ENCODE data around the gene MAST4. TPM values are rescaled to one million over a fixed set of nuclear protein-coding genes. Genes with fewer than 3 reads are reported as not detected.

The MAST4 gene
- total and polyA plus RNA-seq, 2 donors (not counting 1 experiment from before 2014, with no cell fraction given): 2.5 to 57.1 TPM

DNA sequence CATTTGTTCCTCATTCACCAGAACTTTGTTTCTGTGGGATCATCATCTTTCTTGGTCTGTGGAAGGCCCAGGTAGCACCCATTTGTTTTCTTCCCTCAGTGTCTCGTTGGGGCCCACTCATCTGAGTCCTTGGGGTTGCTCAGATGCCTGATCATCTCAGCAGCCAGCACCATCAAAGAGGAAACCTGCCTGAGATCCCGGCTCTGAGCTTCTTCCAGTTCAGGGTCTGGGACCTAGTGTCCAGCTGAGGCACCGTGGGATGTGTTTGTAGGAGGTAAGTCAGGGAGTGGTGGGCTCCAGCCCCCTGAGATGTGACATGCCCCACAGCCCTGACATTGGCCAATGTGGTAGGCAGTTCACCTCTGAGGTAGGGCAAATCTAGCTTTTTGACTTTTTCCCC is 609.8 kb downstream of the MAST4 start:
- POLR2A ChIA-PET: interaction anchor here (0.8 to 3.0 kb wide), 4 partner anchors 8 to 39 kb away, joined by 3 to 19 read pairs (median 10); partner anchors contain the start of gene CD180
- 53% methylated on average over 3 of the region's 3 CpGs for WGBS (ENCODE audit: insufficient coverage)
- Histone ChIP-seq H4K20me1 (ENCODE audit: control insufficient read depth, insufficient read depth, low read length, poor library complexity, severe bottlenecking) (no peaks in the 10 kb centered on the region), H3K4me2 (replicated peaks; ENCODE audit: low read depth, low read length, poor library complexity, severe bottlenecking) (peak overlapping the region; percentile 69), H3K36me3 (replicated peaks in 1 of 2; ENCODE audit: control extremely low read depth in 1 of 2, control insufficient read depth in 1 of 2, extremely low read depth in 1 of 2, insufficient read depth in 2 of 2, low read length in 1 of 2) (no peaks in the 10 kb centered on the region), H3K4me1 (ENCODE audit: control insufficient read depth in 2 of 2, insufficient read depth in 2 of 2, low read length in 2 of 2) (peaks cover 84 to 85% of the 10 kb centered on the region in 2 donors), H2AFZ (ENCODE audit: insufficient read depth, low read depth, low read length, poor library complexity, severe bottlenecking) (peak overlapping the region; percentile 27), H3K79me2 (ENCODE audit: control insufficient read depth, insufficient read depth, low read length) (peaks cover 62% of the 10 kb centered on the region), H3K27ac (ENCODE audit: low read length in 2 of 2) (peak overlapping the region; percentile 86 to 88), H3K27me3 (replicated peaks in 1 of 4; ENCODE audit: control extremely low read depth in 1 of 4, control insufficient read depth in 3 of 4, insufficient read depth in 4 of 4, low read length in 3 of 4) (no peaks in the 10 kb centered on the region), H3K4me3 (ENCODE audit: control extremely low read depth in 1 of 5, extremely low read depth in 1 of 5, insufficient read depth in 1 of 5, low read depth in 2 of 5, low read length in 4 of 5) (peak overlapping the region in 3 of 5 experiments; percentile 18 to 47 (median 20)), H3K9me3 (ENCODE audit: control extremely low read depth in 1 of 3, control insufficient read depth in 2 of 3, insufficient read depth in 1 of 3, low read length in 2 of 3) (peaks cover 0 to 19% (median 7%) of the 10 kb centered on the region in 3 donors), H3K9ac (ENCODE audit: low read length) (peak overlapping the region; percentile 40)
- TF ChIP-seq, protein P1, sequence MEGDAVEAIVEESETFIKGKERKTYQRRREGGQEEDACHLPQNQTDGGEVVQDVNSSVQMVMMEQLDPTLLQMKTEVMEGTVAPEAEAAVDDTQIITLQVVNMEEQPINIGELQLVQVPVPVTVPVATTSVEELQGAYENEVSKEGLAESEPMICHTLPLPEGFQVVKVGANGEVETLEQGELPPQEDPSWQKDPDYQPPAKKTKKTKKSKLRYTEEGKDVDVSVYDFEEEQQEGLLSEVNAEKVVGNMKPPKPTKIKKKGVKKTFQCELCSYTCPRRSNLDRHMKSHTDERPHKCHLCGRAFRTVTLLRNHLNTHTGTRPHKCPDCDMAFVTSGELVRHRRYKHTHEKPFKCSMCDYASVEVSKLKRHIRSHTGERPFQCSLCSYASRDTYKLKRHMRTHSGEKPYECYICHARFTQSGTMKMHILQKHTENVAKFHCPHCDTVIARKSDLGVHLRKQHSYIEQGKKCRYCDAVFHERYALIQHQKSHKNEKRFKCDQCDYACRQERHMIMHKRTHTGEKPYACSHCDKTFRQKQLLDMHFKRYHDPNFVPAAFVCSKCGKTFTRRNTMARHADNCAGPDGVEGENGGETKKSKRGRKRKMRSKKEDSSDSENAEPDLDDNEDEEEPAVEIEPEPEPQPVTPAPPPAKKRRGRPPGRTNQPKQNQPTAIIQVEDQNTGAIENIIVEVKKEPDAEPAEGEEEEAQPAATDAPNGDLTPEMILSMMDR (IDR thresholded peaks at IDR 0.05): no peak
- TF ChIP-seq EZH2 (IDR thresholded peaks at IDR 0.05; ENCODE audit: borderline replicate concordance, insufficient read depth, low read depth, low read length, poor library complexity, severe bottlenecking): no peak
- DNase-seq: no peak
- peak overlapping the region; percentile 66 for H3K4me3 Mint-ChIP-seq
- CTCF ChIA-PET: interaction anchor here (0.6 to 13.8 kb wide), 5 partner anchors 11 to 897 kb away, joined by 3 to 582 read pairs (median 3); partner anchors contain the start of gene CD180
- intact Hi-C loops (cut with micrococcal nuclease): loop anchor here (2.0 to 5.0 kb wide), 5 partner anchors 19 to 1279 kb away; partner anchors contain the start of gene ERBIN
- no peaks in the 10 kb centered on the region for H3K27me3 Mint-ChIP-seq
- peaks cover 86% of the 10 kb centered on the region for H3K4me1 Mint-ChIP-seq
- peak overlapping the region; percentile 92 for H3K27ac Mint-ChIP-seq
- peaks cover 3% of the 10 kb centered on the region for H3K9me3 Mint-ChIP-seq (ENCODE audit: insufficient read depth)
- no peak for ATAC-seq (ENCODE audit: low read depth)

DNA sequence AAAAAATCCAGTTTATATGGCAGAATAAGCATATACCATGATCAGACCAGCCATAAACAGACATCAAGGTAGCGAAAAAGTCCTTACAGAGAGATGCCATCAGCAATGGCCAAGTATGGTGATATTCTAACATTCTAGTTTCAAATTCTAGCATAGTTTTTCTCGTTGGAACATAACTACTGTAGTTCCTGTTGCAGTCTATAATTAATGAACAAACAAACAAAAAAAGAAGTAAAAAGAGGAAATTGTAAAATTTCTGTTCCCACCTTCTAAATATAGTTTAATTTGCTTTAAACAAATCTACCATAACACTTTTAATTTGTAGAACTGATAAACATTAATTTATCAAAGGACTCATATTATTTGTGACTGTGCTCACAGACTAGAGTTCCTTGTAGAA is 610.3 kb downstream of the MAST4 start:
- H3K27me3 Mint-ChIP-seq: no peaks in the 10 kb centered on the region
- H3K36me3 ChIP-seq (replicated peaks in 1 of 2; ENCODE audit: control extremely low read depth in 1 of 2, control insufficient read depth in 1 of 2, extremely low read depth in 1 of 2, insufficient read depth in 2 of 2, low read length in 1 of 2): no peaks in the 10 kb centered on the region
- no peak for TF ChIP-seq EZH2 (IDR thresholded peaks at IDR 0.05; ENCODE audit: borderline replicate concordance, insufficient read depth, low read depth, low read length, poor library complexity, severe bottlenecking)
- TF ChIP-seq, protein P1 (IDR thresholded peaks at IDR 0.05): no peak
- peaks cover 0 to 19% (median 7%) of the 10 kb centered on the region in 3 donors for H3K9me3 ChIP-seq (ENCODE audit: control extremely low read depth in 1 of 3, control insufficient read depth in 2 of 3, insufficient read depth in 1 of 3, low read length in 2 of 3)
- peaks cover 57% of the 10 kb centered on the region for H3K79me2 ChIP-seq (ENCODE audit: control insufficient read depth, insufficient read depth, low read length)
- peak overlapping the region in 4 of 5 experiments; percentile 18 to 47 (median 31) for H3K4me3 ChIP-seq (ENCODE audit: control extremely low read depth in 1 of 5, extremely low read depth in 1 of 5, insufficient read depth in 1 of 5, low read depth in 2 of 5, low read length in 4 of 5)
- DNase-seq: peak; percentile 60
- peak overlapping the region; percentile 27 for H2AFZ ChIP-seq (ENCODE audit: insufficient read depth, low read depth, low read length, poor library complexity, severe bottlenecking)
- ATAC-seq (ENCODE audit: low read depth): peak; percentile 8
- H3K27me3 ChIP-seq (replicated peaks in 1 of 4; ENCODE audit: control extremely low read depth in 1 of 4, control insufficient read depth in 3 of 4, insufficient read depth in 4 of 4, low read length in 3 of 4): no peaks in the 10 kb centered on the region
- no CpG with 5 or more reads among the region's 2 CpGs for WGBS (ENCODE audit: insufficient coverage)
- H3K27ac ChIP-seq (ENCODE audit: low read length in 2 of 2): peak overlapping the region; percentile 86 to 88
- H3K4me1 ChIP-seq (ENCODE audit: control insufficient read depth in 2 of 2, insufficient read depth in 2 of 2, low read length in 2 of 2): peaks cover 79 to 80% of the 10 kb centered on the region in 2 donors
- ChIA-PET CTCF (interaction anchor here (1.0 to 13.8 kb wide), 12 partner anchors 10 to 1046 kb away, joined by 3 to 582 read pairs (median 6); partner anchors contain the start of gene CD180), POLR2A (interaction anchor here (0.6 to 3.0 kb wide), 9 partner anchors 7 to 42 kb away, joined by 3 to 19 read pairs (median 3); partner anchors contain the start of gene CD180)
- intact Hi-C loops (cut with micrococcal nuclease): loop anchor here (2.0 to 5.0 kb wide), 5 partner anchors 20 to 1279 kb away; partner anchors contain the start of gene ERBIN
- peak overlapping the region; percentile 66 for H3K4me3 Mint-ChIP-seq
- peak overlapping the region; percentile 69 for H3K4me2 ChIP-seq (replicated peaks; ENCODE audit: low read depth, low read length, poor library complexity, severe bottlenecking)
- H3K9me3 Mint-ChIP-seq (ENCODE audit: insufficient read depth): peaks cover 3% of the 10 kb centered on the region
- no peaks in the 10 kb centered on the region for H4K20me1 ChIP-seq (ENCODE audit: control insufficient read depth, insufficient read depth, low read length, poor library complexity, severe bottlenecking)
- H3K27ac Mint-ChIP-seq: peak overlapping the region; percentile 92
- H3K4me1 Mint-ChIP-seq: peaks cover 81% of the 10 kb centered on the region
- peak overlapping the region; percentile 40 for H3K9ac ChIP-seq (ENCODE audit: low read length)

All from B cell (primary cell).